IPS-18c (cell line): ENCODE data around the gene FBXL16.
A peak's percentile ranks its signal among the peaks of the same experiment; 100 is the strongest.

Source experiments
- H3K4me3 ChIP-seq: 2 replicates; pipeline ENCODE4 v1.7.0; 2013; ENCODE audit warnings: low read depth, mild to moderate bottlenecking, low read length, moderate library complexity; ENCODE audit not compliant: insufficient read depth
- H3K9me3 ChIP-seq: one replicate; pipeline ENCODE4 v1.6.1; 2013; ENCODE audit warnings: mild to moderate bottlenecking, low read length, moderate library complexity; ENCODE audit not compliant: control insufficient read depth, insufficient read depth

FBXL16 gene

GRCh38 chr16:677316-678190 is 28.0 kb downstream of the FBXL16 start:
- H3K9me3 ChIP-seq: no peaks in the 10 kb centered on the region
- H3K4me3 ChIP-seq: peak overlapping the region; percentile 15; the same call in 1 of the 2 replicates

GRCh38 chr16:676913-677312 is 28.7 kb downstream of the FBXL16 start:
- H3K9me3 ChIP-seq: no peaks in the 10 kb centered on the region
- H3K4me3 ChIP-seq: peak overlapping the region; percentile 15; the same call in 1 of the 2 replicates

GRCh38 chr16:676565-676902 is 29.1 kb downstream of the FBXL16 start:
- peak overlapping the region; percentile 15; the same call in 1 of the 2 replicates for H3K4me3 ChIP-seq
- no peaks in the 10 kb centered on the region for H3K9me3 ChIP-seq

GRCh38 chr16:675884-676564 is 29.6 kb downstream of the FBXL16 start:
- Histone ChIP-seq H3K9me3 (no peaks in the 10 kb centered on the region), H3K4me3 (peak overlapping the region; percentile 47)

GRCh38 chr16:674968-675883 is 30.4 kb downstream of the FBXL16 start, which contains the start of gene RHBDL1:
Gene RHBDL1 (plus strand): TSS chr16:675671. CDS start chr16:675791, 120 bp downstream.
- Histone ChIP-seq H3K4me3 (peak within 1 kb of the TSS; percentile 47), H3K9me3 (no peaks in the 10 kb centered on the region)

GRCh38 chr16:674214-674881 is 31.3 kb downstream of the FBXL16 start:
- Histone ChIP-seq H3K4me3 (peak overlapping the region; percentile 0; the same call in 1 of the 2 replicates), H3K9me3 (no peaks in the 10 kb centered on the region)

GRCh38 chr16:673399-673991 is 32.1 kb downstream of the FBXL16 start:
- no peaks in the 10 kb centered on the region for H3K9me3 ChIP-seq
- H3K4me3 ChIP-seq: no peak overlapping the region

GRCh38 chr16:672851-673250 is 32.8 kb downstream of the FBXL16 start:
- H3K4me3 ChIP-seq: no peak overlapping the region
- no peaks in the 10 kb centered on the region for H3K9me3 ChIP-seq

- Histone ChIP-seq H3K9me3 (no peaks in the 10 kb centered on the region), H3K4me3 (no peak overlapping the region)
Measured at GRCh38 chr16:672371-672770, 33.2 kb downstream of the FBXL16 start.

GRCh38 chr16:671353-672131 is 34.1 kb downstream of the FBXL16 start:
- H3K9me3 ChIP-seq: no peaks in the 10 kb centered on the region
- H3K4me3 ChIP-seq: no peak overlapping the region

- no peaks in the 10 kb centered on the region for H3K9me3 ChIP-seq
- no peak overlapping the region for H3K4me3 ChIP-seq
Measured at GRCh38 chr16:670485-671352, 34.9 kb downstream of the FBXL16 start.

GRCh38 chr16:669666-670065 is 35.9 kb downstream of the FBXL16 start:
- Histone ChIP-seq H3K4me3 (no peak overlapping the region), H3K9me3 (no peaks in the 10 kb centered on the region)

- H3K9me3 ChIP-seq: no peaks in the 10 kb centered on the region
- H3K4me3 ChIP-seq: peak overlapping the region; percentile 87
Measured at GRCh38 chr16:668519-669171, 37.0 kb downstream of the FBXL16 start.

GRCh38 chr16:667780-668518 is 37.7 kb downstream of the FBXL16 start, which contains the start of gene RHOT2:
Gene RHOT2 (plus strand): TSS chr16:668132. CDS start chr16:668200, 68 bp downstream.
- Histone ChIP-seq H3K9me3 (no peaks in the 10 kb centered on the region), H3K4me3 (peak within 1 kb of the TSS; percentile 87)
